Natural killer cell treated with Interleukin-12 subunit alpha and Interleukin-12 subunit beta and Interleukin-15 and Interleukin-18, amount 100 ng/mL, for 72 hours (primary cell): ENCODE results near the gene PCARE. TPM values are rescaled to one million over a fixed set of nuclear protein-coding genes. Genes with fewer than 3 reads are reported as not detected.
"Not testable (repeated sequence)": the region's sequence is repeated elsewhere in the genome, so short reads cannot be mapped to it uniquely, and the experiment has no call there.

Source experiments
- ATAC-seq, 2 donors: fragments of 150-1000 bp; cut with Tn5 transposase in 1 of 2; sonication (Bioruptor Pico), chemical (Tn5 transposase) in 1 of 2; 2 replicates each; pipeline ENCODE4 v1.10.0; 2021
- DNase-seq: peaks from one replicate; pipeline ENCODE4 v3.0.0; 2022; ENCODE audit warnings: low spot score
- H3K27ac Mint-ChIP-seq, 2 donors: 1 replicate in 1 of 2; 2 replicates in 1 of 2; pipeline ENCODE4 v1.8.0; 2022; ENCODE audit warnings: mixed read lengths in 2 of 2, mild to moderate bottlenecking in 1 of 2, moderate library complexity in 1 of 2
- H3K27me3 Mint-ChIP-seq, 2 donors: 1 replicate in 1 of 2; 2 replicates in 1 of 2; pipeline ENCODE4 v1.8.0; 2022; ENCODE audit warnings: mixed read lengths in 2 of 2
- H3K36me3 Mint-ChIP-seq: one replicate; pipeline ENCODE4 v1.8.0; 2022; ENCODE audit warnings: mixed read lengths
- H3K4me1 Mint-ChIP-seq, 2 donors: 1 replicate in 1 of 2; 2 replicates in 1 of 2; pipeline ENCODE4 v1.8.0; 2022; ENCODE audit warnings: low read depth in 2 of 2, mixed read lengths in 2 of 2, mild to moderate bottlenecking in 1 of 2
- H3K4me3 Mint-ChIP-seq: one replicate; pipeline ENCODE4 v1.8.0; 2022; ENCODE audit warnings: mixed read lengths
- H3K9me3 Mint-ChIP-seq: 2 replicates; pipeline ENCODE4 v1.8.0; 2022; ENCODE audit warnings: mixed read lengths
- total RNA-seq, 2 donors: library from RNA; stranded (reverse); gene quantifications; one replicate each; pipeline ENCODE4 v1.2.3, GENCODE V29; 2022

The PCARE gene
- total RNA-seq, 2 donors from 2014 or later = not detected

- no peaks in the 10 kb centered on the region for H3K9me3 Mint-ChIP-seq
- H3K4me1 Mint-ChIP-seq = peaks cover 5 to 7% of the 10 kb centered on the region in 2 donors
- no peak for DNase-seq
- H3K27ac Mint-ChIP-seq = no peak overlapping the region
- H3K4me3 Mint-ChIP-seq = no peak overlapping the region
- ATAC-seq = no peak
- H3K27me3 Mint-ChIP-seq = peaks cover 3 to 6% of the 10 kb centered on the region in 2 donors
- no peaks in the 10 kb centered on the region for H3K36me3 Mint-ChIP-seq
Measured at GRCh38 chr2:29109246-29109645, 34.9 kb upstream of the PCARE start.

GRCh38 chr2:29108225-29108624 is 33.9 kb upstream of the PCARE start:
- Mint-ChIP-seq H3K9me3 (no peaks in the 10 kb centered on the region), H3K27ac (no peak overlapping the region), H3K4me1 (no peaks in the 10 kb centered on the region), H3K36me3 (no peaks in the 10 kb centered on the region), H3K27me3 (peaks cover 3 to 6% of the 10 kb centered on the region in 2 donors), H3K4me3 (no peak overlapping the region)
- ATAC-seq = no peak
- no peak for DNase-seq

- not testable (repeated sequence) for DNase-seq, H3K9me3 Mint-ChIP-seq, H3K4me1 Mint-ChIP-seq, H3K36me3 Mint-ChIP-seq, ATAC-seq, H3K4me3 Mint-ChIP-seq, H3K27me3 Mint-ChIP-seq, H3K27ac Mint-ChIP-seq
Measured at GRCh38 chr2:29107547-29107946, 33.2 kb upstream of the PCARE start.

GRCh38 chr2:29106980-29107388 is 32.7 kb upstream of the PCARE start:
- Mint-ChIP-seq H3K27me3 (peaks cover 3 to 6% of the 10 kb centered on the region in 2 donors), H3K36me3 (no peaks in the 10 kb centered on the region), H3K9me3 (no peaks in the 10 kb centered on the region), H3K27ac (no peak overlapping the region), H3K4me3 (no peak overlapping the region), H3K4me1 (no peaks in the 10 kb centered on the region)
- ATAC-seq (no peak), DNase-seq (no peak)

GRCh38 chr2:29106256-29106655 is 31.9 kb upstream of the PCARE start:
- Mint-ChIP-seq H3K4me3 (no peak overlapping the region), H3K9me3 (no peaks in the 10 kb centered on the region), H3K27me3 (peaks cover 3 to 6% of the 10 kb centered on the region in 2 donors), H3K4me1 (no peaks in the 10 kb centered on the region), H3K27ac (no peak overlapping the region), H3K36me3 (no peaks in the 10 kb centered on the region)
- DNase-seq = no peak
- ATAC-seq = no peak

GRCh38 chr2:29105375-29105774 is 31.1 kb upstream of the PCARE start:
- ATAC-seq = no peak
- Mint-ChIP-seq H3K4me3 (no peak overlapping the region), H3K27ac (no peak overlapping the region), H3K4me1 (no peaks in the 10 kb centered on the region), H3K9me3 (no peaks in the 10 kb centered on the region), H3K27me3 (peaks cover 2 to 5% of the 10 kb centered on the region in 2 donors), H3K36me3 (no peaks in the 10 kb centered on the region)
- DNase-seq = no peak

- Mint-ChIP-seq H3K27ac (no peak overlapping the region), H3K36me3 (no peaks in the 10 kb centered on the region), H3K4me1 (no peaks in the 10 kb centered on the region), H3K27me3 (no peaks in the 10 kb centered on the region), H3K4me3 (no peak overlapping the region), H3K9me3 (no peaks in the 10 kb centered on the region)
- no peak for ATAC-seq
- DNase-seq = no peak
Measured at GRCh38 chr2:29104688-29105087, 30.4 kb upstream of the PCARE start.

GRCh38 chr2:29100564-29100963 is 26.2 kb upstream of the PCARE start:
- H3K4me1 Mint-ChIP-seq = no peaks in the 10 kb centered on the region
- no peaks in the 10 kb centered on the region for H3K9me3 Mint-ChIP-seq
- ATAC-seq = no peak
- H3K4me3 Mint-ChIP-seq = no peak overlapping the region
- H3K27ac Mint-ChIP-seq = no peak overlapping the region
- no peaks in the 10 kb centered on the region for H3K27me3 Mint-ChIP-seq
- DNase-seq = no peak
- H3K36me3 Mint-ChIP-seq = no peaks in the 10 kb centered on the region

- ATAC-seq (no peak), DNase-seq (no peak)
- H3K36me3 Mint-ChIP-seq = no peaks in the 10 kb centered on the region
- H3K27me3 Mint-ChIP-seq = no peaks in the 10 kb centered on the region
- no peaks in the 10 kb centered on the region for H3K4me1 Mint-ChIP-seq
- H3K27ac Mint-ChIP-seq = no peak overlapping the region
- H3K4me3 Mint-ChIP-seq = no peak overlapping the region
- no peaks in the 10 kb centered on the region for H3K9me3 Mint-ChIP-seq
Measured at GRCh38 chr2:29097569-29097968, 23.2 kb upstream of the PCARE start.

- H3K4me1 Mint-ChIP-seq = no peaks in the 10 kb centered on the region
- no peak for DNase-seq
Measured at GRCh38 chr2:29096969-29097368, 22.6 kb upstream of the PCARE start.

GRCh38 chr2:29090311-29090710 is 16.0 kb upstream of the PCARE start:
- H3K9me3 Mint-ChIP-seq, ATAC-seq, H3K4me1 Mint-ChIP-seq, H3K27ac Mint-ChIP-seq, H3K36me3 Mint-ChIP-seq, DNase-seq, H3K27me3 Mint-ChIP-seq, H3K4me3 Mint-ChIP-seq: not testable (repeated sequence)

More at GRCh38 chr2:29096969-29097368, 22.6 kb upstream of the PCARE start:
- Mint-ChIP-seq H3K36me3 (no peaks in the 10 kb centered on the region), H3K27ac (no peak overlapping the region), H3K9me3 (no peaks in the 10 kb centered on the region), H3K27me3 (no peaks in the 10 kb centered on the region), H3K4me3 (no peak overlapping the region)
- ATAC-seq = no peak

- Mint-ChIP-seq H3K4me3 (no peak overlapping the region), H3K27me3 (no peaks in the 10 kb centered on the region), H3K4me1 (no peaks in the 10 kb centered on the region), H3K27ac (no peak overlapping the region), H3K36me3 (no peaks in the 10 kb centered on the region), H3K9me3 (no peaks in the 10 kb centered on the region)
- ATAC-seq (no peak), DNase-seq (no peak)
Measured at GRCh38 chr2:29084554-29084953, 10.2 kb upstream of the PCARE start.

GRCh38 chr2:29082804-29083495 is 8.6 kb upstream of the PCARE start:
- H3K9me3 Mint-ChIP-seq = no peaks in the 10 kb centered on the region
- no peaks in the 10 kb centered on the region for H3K4me1 Mint-ChIP-seq
- no peak for ATAC-seq
- no peaks in the 10 kb centered on the region for H3K36me3 Mint-ChIP-seq
- no peak overlapping the region for H3K27ac Mint-ChIP-seq
- H3K4me3 Mint-ChIP-seq = no peak overlapping the region
- DNase-seq = no peak
- H3K27me3 Mint-ChIP-seq = no peaks in the 10 kb centered on the region

- Mint-ChIP-seq H3K27ac (no peak overlapping the region), H3K4me3 (no peak overlapping the region), H3K4me1 (no peaks in the 10 kb centered on the region), H3K27me3 (no peaks in the 10 kb centered on the region), H3K36me3 (no peaks in the 10 kb centered on the region), H3K9me3 (no peaks in the 10 kb centered on the region)
- no peak for DNase-seq
- ATAC-seq = peak; percentile 33 to 40
Measured at GRCh38 chr2:29080886-29081743, 6.8 kb upstream of the PCARE start.
